ENCODE data around the gene FAM222A.

The FAM222A gene

GRCh38 chr12:109722022-109722720, 8.5 kb downstream of the FAM222A start:
- no peak for DNase-seq (ENCODE audit: low read depth in 1 of 2, low spot score in 1 of 2)
- TF ChIP-seq POLR2AphosphoS5 (IDR thresholded peaks at IDR 0.05; ENCODE audit: low read depth), result no peak
- TF ChIP-seq, protein P1, sequence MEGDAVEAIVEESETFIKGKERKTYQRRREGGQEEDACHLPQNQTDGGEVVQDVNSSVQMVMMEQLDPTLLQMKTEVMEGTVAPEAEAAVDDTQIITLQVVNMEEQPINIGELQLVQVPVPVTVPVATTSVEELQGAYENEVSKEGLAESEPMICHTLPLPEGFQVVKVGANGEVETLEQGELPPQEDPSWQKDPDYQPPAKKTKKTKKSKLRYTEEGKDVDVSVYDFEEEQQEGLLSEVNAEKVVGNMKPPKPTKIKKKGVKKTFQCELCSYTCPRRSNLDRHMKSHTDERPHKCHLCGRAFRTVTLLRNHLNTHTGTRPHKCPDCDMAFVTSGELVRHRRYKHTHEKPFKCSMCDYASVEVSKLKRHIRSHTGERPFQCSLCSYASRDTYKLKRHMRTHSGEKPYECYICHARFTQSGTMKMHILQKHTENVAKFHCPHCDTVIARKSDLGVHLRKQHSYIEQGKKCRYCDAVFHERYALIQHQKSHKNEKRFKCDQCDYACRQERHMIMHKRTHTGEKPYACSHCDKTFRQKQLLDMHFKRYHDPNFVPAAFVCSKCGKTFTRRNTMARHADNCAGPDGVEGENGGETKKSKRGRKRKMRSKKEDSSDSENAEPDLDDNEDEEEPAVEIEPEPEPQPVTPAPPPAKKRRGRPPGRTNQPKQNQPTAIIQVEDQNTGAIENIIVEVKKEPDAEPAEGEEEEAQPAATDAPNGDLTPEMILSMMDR (IDR thresholded peaks at IDR 0.05; ENCODE audit: insufficient read depth, low read length), result no peak
- TF ChIP-seq SPI1 (IDR thresholded peaks at IDR 0.05; ENCODE audit: borderline replicate concordance, low read depth), result no peak
- no peak overlapping the region for H3K4me3 ChIP-seq (replicated peaks; ENCODE audit: insufficient read depth, low read length)
- H3K27ac ChIP-seq (replicated peaks), result no peak overlapping the region
- peaks cover 10% of the 10 kb centered on the region for H3K27me3 ChIP-seq (ENCODE audit: insufficient read depth, poor library complexity, severe bottlenecking)

- TF ChIP-seq POLR2AphosphoS5 (IDR thresholded peaks at IDR 0.05; ENCODE audit: low read depth), result no peak
- TF ChIP-seq, protein P2, sequence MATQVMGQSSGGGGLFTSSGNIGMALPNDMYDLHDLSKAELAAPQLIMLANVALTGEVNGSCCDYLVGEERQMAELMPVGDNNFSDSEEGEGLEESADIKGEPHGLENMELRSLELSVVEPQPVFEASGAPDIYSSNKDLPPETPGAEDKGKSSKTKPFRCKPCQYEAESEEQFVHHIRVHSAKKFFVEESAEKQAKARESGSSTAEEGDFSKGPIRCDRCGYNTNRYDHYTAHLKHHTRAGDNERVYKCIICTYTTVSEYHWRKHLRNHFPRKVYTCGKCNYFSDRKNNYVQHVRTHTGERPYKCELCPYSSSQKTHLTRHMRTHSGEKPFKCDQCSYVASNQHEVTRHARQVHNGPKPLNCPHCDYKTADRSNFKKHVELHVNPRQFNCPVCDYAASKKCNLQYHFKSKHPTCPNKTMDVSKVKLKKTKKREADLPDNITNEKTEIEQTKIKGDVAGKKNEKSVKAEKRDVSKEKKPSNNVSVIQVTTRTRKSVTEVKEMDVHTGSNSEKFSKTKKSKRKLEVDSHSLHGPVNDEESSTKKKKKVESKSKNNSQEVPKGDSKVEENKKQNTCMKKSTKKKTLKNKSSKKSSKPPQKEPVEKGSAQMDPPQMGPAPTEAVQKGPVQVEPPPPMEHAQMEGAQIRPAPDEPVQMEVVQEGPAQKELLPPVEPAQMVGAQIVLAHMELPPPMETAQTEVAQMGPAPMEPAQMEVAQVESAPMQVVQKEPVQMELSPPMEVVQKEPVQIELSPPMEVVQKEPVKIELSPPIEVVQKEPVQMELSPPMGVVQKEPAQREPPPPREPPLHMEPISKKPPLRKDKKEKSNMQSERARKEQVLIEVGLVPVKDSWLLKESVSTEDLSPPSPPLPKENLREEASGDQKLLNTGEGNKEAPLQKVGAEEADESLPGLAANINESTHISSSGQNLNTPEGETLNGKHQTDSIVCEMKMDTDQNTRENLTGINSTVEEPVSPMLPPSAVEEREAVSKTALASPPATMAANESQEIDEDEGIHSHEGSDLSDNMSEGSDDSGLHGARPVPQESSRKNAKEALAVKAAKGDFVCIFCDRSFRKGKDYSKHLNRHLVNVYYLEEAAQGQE (IDR thresholded peaks at IDR 0.05; ENCODE audit: insufficient replicate concordance, low read depth), result no peak
- TF ChIP-seq GABPA (IDR thresholded peaks at IDR 0.05; ENCODE audit: low read depth), result no peak
- TF ChIP-seq, protein P1 (IDR thresholded peaks at IDR 0.05; ENCODE audit: insufficient read depth, low read length), result no peak
- TF ChIP-seq SPI1 (IDR thresholded peaks at IDR 0.05; ENCODE audit: borderline replicate concordance, low read depth), result no peak
- Histone ChIP-seq H3K4me3 (replicated peaks; ENCODE audit: insufficient read depth, low read length) (no peak overlapping the region), H3K27ac (replicated peaks) (no peak overlapping the region), H3K27me3 (ENCODE audit: insufficient read depth, poor library complexity, severe bottlenecking) (peaks cover 9% of the 10 kb centered on the region)
- no peak for DNase-seq (ENCODE audit: low read depth in 1 of 2, low spot score in 1 of 2)
These were observed 9.1 kb downstream of the FAM222A start for GRCh38 chr12:109722721-109723094.

- no peak for DNase-seq (ENCODE audit: low read depth in 1 of 2, low spot score in 1 of 2)
These were observed 9.8 kb downstream of the FAM222A start for GRCh38 chr12:109723311-109723881.

More at GRCh38 chr12:109723311-109723881, 9.8 kb downstream of the FAM222A start:
- peaks cover 6% of the 10 kb centered on the region for H3K27me3 ChIP-seq (ENCODE audit: insufficient read depth, poor library complexity, severe bottlenecking)
- no peak overlapping the region for H3K4me3 ChIP-seq (replicated peaks; ENCODE audit: insufficient read depth, low read length)
- no peak overlapping the region for H3K27ac ChIP-seq (replicated peaks)
- TF ChIP-seq, protein P1 (IDR thresholded peaks at IDR 0.05; ENCODE audit: insufficient read depth, low read length), result no peak
- TF ChIP-seq SPI1 (IDR thresholded peaks at IDR 0.05; ENCODE audit: borderline replicate concordance, low read depth) (no peak), GABPA (IDR thresholded peaks at IDR 0.05; ENCODE audit: low read depth) (no peak)
- TF ChIP-seq, protein P2 (IDR thresholded peaks at IDR 0.05; ENCODE audit: insufficient replicate concordance, low read depth), result no peak
